Stomach (tissue), 9 donors: ENCODE results near the gene CDH22. TPM values are rescaled to one million over a fixed set of nuclear protein-coding genes. Genes with fewer than 3 reads are reported as not detected.

Source experiments
- DNase-seq, 2 donors: peaks; one replicate each; pipeline versions ENCODE4 v3.0.0 to v3.0.0-alpha.2; 2013 to 2019
- H3K27ac ChIP-seq, 5 donors: fragments of 200-600 bp in 4 of 5; sonication (generic) in 4 of 5; one replicate each; pipeline ENCODE4 v1.5.1; 2013 to 2019; ENCODE audit warnings: mild to moderate bottlenecking in 1 of 5, moderate library complexity in 1 of 5
- H3K27me3 ChIP-seq, 3 donors: fragments of 200-600 bp; sonication (generic); one replicate each; pipeline ENCODE4 v1.5.1; 2017 to 2019; ENCODE audit warnings: mixed run types in 1 of 3
- H3K36me3 ChIP-seq, 4 donors: fragments of 200-600 bp; sonication (generic); 1 replicate in 3 of 4; 2 replicates in 1 of 4; pipeline ENCODE4 v1.5.1; 2016 to 2019
- H3K4me1 ChIP-seq, 4 donors: fragments of 200-600 bp; sonication (generic); one replicate each; pipeline ENCODE4 v1.5.1; 2016 to 2019
- H3K4me3 ChIP-seq, 4 donors: fragments of 200-600 bp; sonication (generic) in 3 of 4; one replicate each; pipeline ENCODE4 v1.5.1; 2016 to 2019; ENCODE audit warnings: mild to moderate bottlenecking in 1 of 4
- H3K9me3 ChIP-seq, 4 donors: fragments of 200-600 bp; sonication (generic); one replicate each; pipeline ENCODE4 v1.5.1; 2016 to 2019
- EP300 ChIP-seq: sonication (generic); formaldehyde crosslinking; IDR thresholded peaks from one replicate; pipeline ENCODE4 v1.6.1; 2017; ENCODE audit warnings: antibody characterized with exemption
- POLR2A ChIP-seq, 4 donors: fragments of 450-650 bp; IDR thresholded peaks; one replicate each; pipeline ENCODE4 v1.6.1; 2016; ENCODE audit warnings: antibody characterized with exemption in 4 of 4, control low read depth in 2 of 4, mild to moderate bottlenecking in 1 of 4, moderate library complexity in 1 of 4
- POLR2AphosphoS5 ChIP-seq, 3 donors: sonication (generic); formaldehyde crosslinking; IDR thresholded peaks; one replicate each; pipeline ENCODE4 v1.6.1; 2016; ENCODE audit warnings: antibody characterized with exemption in 3 of 3
- WGBS, 5 donors: extraction: QIAGEN DNeasy Blood & Tissue Kit in 3 of 5; methylation state at CpG; one replicate each; pipeline versions ENCODE4 v1.1.5 to v1.1.7; 2013 to 2018; 5-methylcytosine and 5-hydroxymethylcytosine counted together
- intact Hi-C: fragments of 100-400 bp; cut with DNase I; formaldehyde crosslinking; loops from one replicate; pipeline ENCODE4 v1.15.1; 2023; ENCODE audit warnings: low total_unique reads
- polyA plus RNA-seq, 3 donors: library from polyadenylated mRNA; stranded (reverse); fragments of 200-250 nt; gene quantifications; one replicate each; pipeline ENCODE4 v1.2.3, GENCODE V29; 2013
- total RNA-seq, 5 donors: library from RNA; depleted of rRNA; stranded (reverse); fragments of >200 nt; gene quantifications; one replicate each; pipeline versions ENCODE4 v1.1.0 to v1.2.3, GENCODE V29; 2014 to 2016
- TF ChIP-seq, protein P1 (sequence below), 7 experiments: fragments of 450-650 bp in 4 of 7; fragments of 200-600 bp in 3 of 7; sonication (generic) in 3 of 7; IDR thresholded peaks; one replicate each; pipeline ENCODE4 v1.5.1; 2016 to 2019; ENCODE audit warnings: antibody characterized with exemption in 7 of 7, control low read depth in 2 of 7, mild to moderate bottlenecking in 1 of 7
- donor health status: healthy with polysubstance abuse.
- donor health status: Bipolar disorder and iron deficiency.
- donor health status: healthy.

CDH22 gene
- total and polyA plus RNA-seq, 8 donors, result 0.18 to 0.60 (median 0.19) TPM; not detected in 5

DNA sequence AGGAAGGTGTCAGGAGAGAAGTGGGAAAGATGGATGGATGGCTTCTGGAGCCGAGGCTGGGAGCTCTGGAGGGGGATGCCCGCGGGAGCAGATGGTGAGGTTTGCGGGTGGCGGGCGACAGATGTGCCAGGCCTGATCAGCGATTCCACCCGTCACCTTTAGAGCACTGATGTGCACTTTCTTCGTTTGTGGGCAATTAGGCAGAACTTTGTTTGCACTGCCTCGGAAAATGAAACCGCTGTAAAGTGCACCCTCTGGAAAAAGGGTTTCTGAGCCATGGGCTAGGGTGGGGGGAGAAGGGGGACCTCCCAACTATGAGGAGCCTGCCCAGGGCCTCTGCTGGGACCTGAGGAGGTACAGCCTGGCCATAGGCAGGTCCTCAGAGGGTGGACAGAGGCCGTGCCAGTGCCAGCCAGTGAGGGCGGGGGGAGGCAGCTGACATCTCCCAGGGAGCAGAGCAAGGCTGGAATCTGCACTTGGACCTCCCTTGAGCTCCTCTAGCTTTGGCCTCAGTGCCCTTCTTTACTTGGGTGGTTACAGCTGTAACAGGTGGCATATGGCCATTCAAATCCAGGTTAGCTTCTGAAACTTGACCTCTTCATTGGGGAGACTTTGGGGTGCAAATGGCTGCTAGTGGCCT, 131.4 kb downstream of the CDH22 start:
- H3K4me1 ChIP-seq, result peaks cover 0 to 10% (median 4%) of the 10 kb centered on the region in 4 donors
- H3K36me3 ChIP-seq, result no peaks in the 10 kb centered on the region
- TF ChIP-seq, protein P1, sequence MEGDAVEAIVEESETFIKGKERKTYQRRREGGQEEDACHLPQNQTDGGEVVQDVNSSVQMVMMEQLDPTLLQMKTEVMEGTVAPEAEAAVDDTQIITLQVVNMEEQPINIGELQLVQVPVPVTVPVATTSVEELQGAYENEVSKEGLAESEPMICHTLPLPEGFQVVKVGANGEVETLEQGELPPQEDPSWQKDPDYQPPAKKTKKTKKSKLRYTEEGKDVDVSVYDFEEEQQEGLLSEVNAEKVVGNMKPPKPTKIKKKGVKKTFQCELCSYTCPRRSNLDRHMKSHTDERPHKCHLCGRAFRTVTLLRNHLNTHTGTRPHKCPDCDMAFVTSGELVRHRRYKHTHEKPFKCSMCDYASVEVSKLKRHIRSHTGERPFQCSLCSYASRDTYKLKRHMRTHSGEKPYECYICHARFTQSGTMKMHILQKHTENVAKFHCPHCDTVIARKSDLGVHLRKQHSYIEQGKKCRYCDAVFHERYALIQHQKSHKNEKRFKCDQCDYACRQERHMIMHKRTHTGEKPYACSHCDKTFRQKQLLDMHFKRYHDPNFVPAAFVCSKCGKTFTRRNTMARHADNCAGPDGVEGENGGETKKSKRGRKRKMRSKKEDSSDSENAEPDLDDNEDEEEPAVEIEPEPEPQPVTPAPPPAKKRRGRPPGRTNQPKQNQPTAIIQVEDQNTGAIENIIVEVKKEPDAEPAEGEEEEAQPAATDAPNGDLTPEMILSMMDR (IDR thresholded peaks at IDR 0.05), result no peak
- TF ChIP-seq POLR2AphosphoS5 (IDR thresholded peaks at IDR 0.05) (no peak), POLR2A (IDR thresholded peaks at IDR 0.05) (no peak), EP300 (no peak)
- intact Hi-C loops, result loop anchor here (10.0 kb wide), 1 partner anchor 152 kb away; the partner anchor contains the start of gene SLC12A5
- H3K4me3 ChIP-seq, result no peak overlapping the region
- peak in 1 of 2 donors; percentile 47 for DNase-seq
- no peak overlapping the region for H3K27ac ChIP-seq
- H3K9me3 ChIP-seq, result no peaks in the 10 kb centered on the region
- 68 to 73% (median 72%) methylated on average over 11 to 13 of the region's 13 CpGs for WGBS, 5 donors
- H3K27me3 ChIP-seq, result peaks cover 14 to 94% (median 61%) of the 10 kb centered on the region in 3 donors

DNA sequence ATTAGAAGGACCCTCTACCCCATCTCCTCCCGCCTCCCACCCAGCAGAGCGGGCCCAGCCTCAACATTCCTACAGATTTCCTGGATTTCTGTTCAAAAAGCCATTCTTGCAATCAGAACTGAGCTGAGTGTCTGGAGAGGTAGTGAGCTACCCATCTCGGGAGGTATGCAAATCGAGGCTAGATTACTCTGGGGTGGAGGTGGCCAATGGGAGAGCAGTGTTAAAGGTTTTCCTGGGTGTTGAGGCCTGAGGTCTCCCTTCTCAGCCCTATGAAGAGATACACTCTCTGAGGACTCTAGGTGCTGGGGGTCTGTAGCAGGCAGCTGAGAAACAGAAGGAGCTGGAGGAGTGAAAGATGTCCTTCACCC, 133.2 kb downstream of the CDH22 start:
- intact Hi-C loops, result loop anchor here (10.0 kb wide), 1 partner anchor 150 kb away; the partner anchor contains the start of gene SLC12A5
- no peak overlapping the region for H3K27ac ChIP-seq
- peaks cover 0 to 10% (median 4%) of the 10 kb centered on the region in 4 donors for H3K4me1 ChIP-seq
- peaks cover 14 to 96% (median 61%) of the 10 kb centered on the region in 3 donors for H3K27me3 ChIP-seq
- peak overlapping the region in 2 of 4 donors; percentile 20 to 24 for H3K4me3 ChIP-seq
- WGBS, 5 donors, result 82 to 88% (median 84%) methylated on average over 4 of the region's 4 CpGs
- TF ChIP-seq POLR2AphosphoS5 (IDR thresholded peaks at IDR 0.05), result no peak
- TF ChIP-seq, protein P1 (IDR thresholded peaks at IDR 0.05), result no peak
- H3K36me3 ChIP-seq, result no peaks in the 10 kb centered on the region
- DNase-seq, result no peak
- H3K9me3 ChIP-seq, result no peaks in the 10 kb centered on the region

DNA sequence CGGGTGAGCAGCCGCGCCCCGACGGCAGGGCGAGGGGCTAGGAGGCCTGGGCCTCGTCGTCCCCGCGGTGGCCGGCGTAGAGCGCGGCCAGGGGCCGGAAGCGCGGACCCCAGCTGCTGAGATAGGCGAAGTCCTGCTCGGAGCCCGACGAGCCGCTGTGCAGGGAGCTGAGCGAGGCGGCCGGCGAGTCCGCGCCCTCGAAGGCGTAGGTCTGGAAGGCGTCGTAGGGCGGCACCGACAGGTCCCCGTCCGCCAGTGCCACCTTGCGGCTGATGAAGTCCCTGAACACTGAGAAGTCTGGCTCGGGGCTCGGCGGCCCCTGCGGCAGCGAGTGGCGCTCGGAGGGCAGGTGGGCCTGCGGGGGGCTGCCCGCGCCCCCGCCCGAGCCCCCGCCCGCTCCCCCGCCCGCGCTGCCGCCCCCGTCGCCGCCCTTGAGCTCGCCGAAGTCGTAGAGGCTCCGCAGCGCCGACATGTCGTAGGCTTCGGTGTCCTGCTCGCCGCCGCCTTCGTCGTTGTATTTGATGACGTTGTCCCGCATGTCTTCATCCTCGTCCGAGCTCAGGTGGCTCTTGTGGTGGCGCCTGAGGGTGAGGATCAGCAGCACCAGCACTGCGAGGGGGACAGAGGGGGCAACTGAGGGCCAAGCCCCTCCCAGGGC, 133.7 kb downstream of the CDH22 start:
- Histone ChIP-seq H3K4me1 (peaks cover 0 to 10% (median 4%) of the 10 kb centered on the region in 4 donors), H3K4me3 (peak overlapping the region in 3 of 4 donors; percentile 13 to 24 (median 20)), H3K27me3 (peaks cover 14 to 91% (median 57%) of the 10 kb centered on the region in 3 donors), H3K36me3 (no peaks in the 10 kb centered on the region), H3K9me3 (no peaks in the 10 kb centered on the region), H3K27ac (no peak overlapping the region)
- 4 to 13% (median 7%) methylated on average over 32 to 77 of the region's 77 CpGs for WGBS, 5 donors
- intact Hi-C loops, result loop anchor here (10.0 kb wide), 1 partner anchor 150 kb away; the partner anchor contains the start of gene SLC12A5
- DNase-seq, result peak; percentile 75 to 91
- TF ChIP-seq POLR2A (IDR thresholded peaks at IDR 0.05) (no peak), EP300 (no peak), POLR2AphosphoS5 (IDR thresholded peaks at IDR 0.05) (no peak)
- TF ChIP-seq, protein P1 (IDR thresholded peaks at IDR 0.05), result peak in 4 of 7 experiments; percentile 30 to 51 (median 46)

DNA sequence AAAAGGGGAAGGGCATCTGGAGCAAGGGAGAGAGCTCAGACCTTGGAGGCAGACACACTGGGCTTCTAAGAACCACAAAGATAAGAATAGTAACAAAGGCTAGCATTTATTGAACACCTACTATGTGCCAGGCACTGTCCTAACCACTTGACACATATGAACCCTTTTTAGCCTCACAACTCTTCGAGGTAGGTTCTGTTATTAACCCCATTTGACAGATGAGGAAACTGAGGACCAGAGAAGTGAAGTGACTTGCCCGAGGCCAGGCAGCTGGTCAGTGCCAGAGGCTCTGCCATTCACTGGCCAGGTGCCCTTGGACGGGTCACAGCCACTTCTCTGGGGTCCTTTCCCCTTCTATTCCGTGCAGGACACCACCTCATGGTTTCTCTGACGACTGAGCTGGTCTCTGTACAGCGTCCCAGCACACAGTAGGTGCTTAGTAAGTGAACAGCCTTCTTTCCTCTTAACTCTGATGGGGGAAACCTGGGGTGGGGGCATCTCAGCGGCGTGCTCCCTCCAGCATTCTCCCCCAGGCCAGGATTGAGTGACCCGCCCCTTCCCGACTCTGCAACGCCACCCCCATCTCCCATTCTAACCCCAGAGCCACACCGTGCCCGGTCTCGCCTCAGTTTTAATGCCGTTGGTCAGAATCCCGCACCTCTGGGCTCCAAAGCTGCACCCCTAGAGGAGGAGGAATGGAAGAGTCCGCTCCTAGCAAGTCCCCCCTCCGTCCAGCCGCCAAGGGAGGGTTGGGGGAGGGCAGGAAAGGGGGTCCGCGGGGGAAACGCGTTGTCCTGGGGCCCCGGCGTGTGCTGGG, 134.4 kb downstream of the CDH22 start:
- peaks cover 0 to 10% (median 4%) of the 10 kb centered on the region in 4 donors for H3K4me1 ChIP-seq
- TF ChIP-seq EP300, result no peak
- TF ChIP-seq, protein P1 (IDR thresholded peaks at IDR 0.05), result no peak
- no peak for TF ChIP-seq POLR2AphosphoS5 (IDR thresholded peaks at IDR 0.05)
- no peak for TF ChIP-seq POLR2A (IDR thresholded peaks at IDR 0.05)
- H3K27me3 ChIP-seq, result peaks cover 14 to 92% (median 57%) of the 10 kb centered on the region in 3 donors
- no peaks in the 10 kb centered on the region for H3K9me3 ChIP-seq
- H3K36me3 ChIP-seq, result no peaks in the 10 kb centered on the region
- DNase-seq, result no peak
- H3K4me3 ChIP-seq, result peak overlapping the region in 1 of 4 donors; percentile 13
- 20 to 29% (median 28%) methylated on average over 22 to 25 of the region's 25 CpGs for WGBS, 5 donors
- intact Hi-C loops, result loop anchor here (10.0 kb wide), 1 partner anchor 149 kb away; the partner anchor contains the start of gene SLC12A5
- H3K27ac ChIP-seq, result no peak overlapping the region
